Heart left ventricle (tissue), 13 donors: Measurements from ENCODE around the gene SH3BP4.

ENCODE experiments used
- CTCF ChIP-seq, 12 donors: fragments of 200-600 bp; sonication (generic) in 4 of 12; IDR thresholded peaks; one replicate each; pipeline versions ENCODE4 v1.5.0 to v1.8.0; 2018 to 2022; ENCODE audit warnings: antibody characterized with exemption in 12 of 12, mild to moderate bottlenecking in 5 of 12
- POLR2A ChIP-seq, 2 donors: fragments of 450-650 bp; IDR thresholded peaks; one replicate each; pipeline ENCODE4 v1.6.1; 2017; ENCODE audit warnings: antibody characterized with exemption in 2 of 2, mild to moderate bottlenecking in 2 of 2, moderate library complexity in 2 of 2
- donor health status: ischemic (EF 13 %, LVEDD 7.1; RV severe dilation, severe dysfunction).
- donor health status: DM: no; HTN: yes; CAD: no.
- donor health status: DM: no; HTN: no; CAD: no.
- donor health status: ischemic (EF 25% LVEDD 6.9; RV normal size, moderate dysfunction).
- donor health status: ischemic (EF 25% LVEDD 5.7; RV mildly dilated, moderate dysfunction).
- donor health status: ischemic (EF 35%, LVEDD 5.7; RV mildly dilated, moderate dysfunction).
- donor health status: nonischemic (EF 11% LVEDD 7.7; RV severe dilation, severe dysfunction).
- donor health status: DM: yes; HTN: yes; CAD: no.
- donor health status: PGD.
- donor health status: ischemic (EF 29% LVEDD 5.4; RV normal size, mild dysfunction).
- donor health status: nonischemic (EF 23%, LVEDD 6.1; RV moderate dilation, normal function).

- no peak for TF ChIP-seq CTCF (IDR thresholded peaks at IDR 0.05)
- TF ChIP-seq POLR2A (IDR thresholded peaks at IDR 0.05): no peak
Measured at GRCh38 chr2:235017441-235017840, 65.6 kb downstream of the SH3BP4 start.
